Neural progenitor cell (in vitro differentiated cells): ENCODE results near the gene ADSS1. TPM values are rescaled to one million over a fixed set of nuclear protein-coding genes. Genes with fewer than 3 reads are reported as not detected.

Experiments
- DNase-seq: peaks from one replicate; pipeline ENCODE4 v3.0.0-alpha.2; 2016; ENCODE audit warnings: low spot score
- H2AFZ ChIP-seq: fragments of 200-600 bp; sonication (generic); replicated peaks from 2 replicates; pipeline ENCODE4 v1.6.1; 2016; ENCODE audit warnings: antibody characterized with exemption
- H3F3A ChIP-seq: fragments of 200-600 bp; sonication (generic); 2 replicates; pipeline ENCODE4 v1.6.1; 2016; ENCODE audit warnings: antibody characterized with exemption, low read depth
- H3K27ac ChIP-seq: fragments of 200-600 bp; sonication (generic); 2 replicates; pipeline ENCODE4 v1.5.1; 2016; ENCODE audit warnings: mild to moderate bottlenecking
- H3K27me3 ChIP-seq: fragments of 200-600 bp; sonication (generic); 2 replicates; pipeline ENCODE4 v1.6.1; 2016; ENCODE audit warnings: mild to moderate bottlenecking, moderate library complexity
- H3K36me3 ChIP-seq: fragments of 200-600 bp; sonication (generic); 2 replicates; pipeline ENCODE4 v1.5.1; 2016
- H3K4me1 ChIP-seq: fragments of 200-600 bp; sonication (generic); 2 replicates; pipeline ENCODE4 v1.6.1; 2016; ENCODE audit warnings: mixed run types
- H3K4me2 ChIP-seq: fragments of 200-600 bp; sonication (generic); 2 replicates; pipeline ENCODE4 v1.6.1; 2016
- H3K4me3 ChIP-seq: fragments of 200-600 bp; sonication (generic); 2 replicates; pipeline ENCODE4 v1.5.1; 2016
- H3K79me2 ChIP-seq: fragments of 200-600 bp; sonication (generic); 2 replicates; pipeline ENCODE4 v1.6.1; 2016; ENCODE audit warnings: low read depth
- H3K9ac ChIP-seq: fragments of 200-600 bp; sonication (generic); 2 replicates; pipeline ENCODE4 v1.6.1; 2016
- H3K9me3 ChIP-seq: fragments of 200-600 bp; sonication (generic); 2 replicates; pipeline ENCODE4 v1.5.1; 2016; ENCODE audit warnings: low read depth
- H4K20me1 ChIP-seq: fragments of 200-600 bp; sonication (generic); 2 replicates; pipeline ENCODE4 v1.6.1; 2016; ENCODE audit warnings: low read depth
- H3K27ac Mint-ChIP-seq: 3 replicates; pipeline ENCODE4 v1.8.0; 2021; ENCODE audit warnings: mixed read lengths
- H3K27me3 Mint-ChIP-seq: 2 replicates; pipeline ENCODE4 v1.8.0; 2022; ENCODE audit warnings: low read depth, mild to moderate bottlenecking, inconsistent platforms, moderate library complexity, mixed read lengths; ENCODE audit not compliant: insufficient read depth
- H3K36me3 Mint-ChIP-seq: 3 replicates; pipeline ENCODE4 v1.8.0; 2021; ENCODE audit warnings: mixed read lengths
- H3K4me1 Mint-ChIP-seq: 3 replicates; pipeline ENCODE4 v1.8.0; 2021; ENCODE audit warnings: mixed read lengths
- H3K4me3 Mint-ChIP-seq: 3 replicates; pipeline ENCODE4 v1.8.0; 2021; ENCODE audit warnings: mild to moderate bottlenecking, moderate library complexity, mixed read lengths
- H3K9me3 Mint-ChIP-seq: 3 replicates; pipeline ENCODE4 v1.8.0; 2020; ENCODE audit warnings: mixed read lengths
- EZH2 ChIP-seq: fragments of 200-600 bp; sonication (generic); IDR thresholded peaks from 2 replicates; pipeline ENCODE4 v1.6.1; 2017; ENCODE audit warnings: antibody characterized with exemption, mild to moderate bottlenecking, moderate library complexity
- EZH2phosphoT487 ChIP-seq: fragments of 200-600 bp; sonication (generic); IDR thresholded peaks from 2 replicates; pipeline ENCODE4 v1.6.1; 2017; ENCODE audit warnings: antibody characterized with exemption
- total RNA-seq: library from RNA; depleted of rRNA; stranded (reverse); fragments of >200 nt; gene quantifications from 2 replicates; pipeline ENCODE4 v1.2.3, GENCODE V29; 2015; ENCODE audit warnings: low replicate concordance
- TF ChIP-seq, protein P1 (sequence below): fragments of 200-600 bp; sonication (generic); IDR thresholded peaks from 2 replicates; pipeline ENCODE4 v1.5.1; 2017; ENCODE audit warnings: antibody characterized with exemption, mild to moderate bottlenecking

The ADSS1 gene
- total RNA-seq, 1 donor from 2014 or later, result 26.4 TPM

DNA sequence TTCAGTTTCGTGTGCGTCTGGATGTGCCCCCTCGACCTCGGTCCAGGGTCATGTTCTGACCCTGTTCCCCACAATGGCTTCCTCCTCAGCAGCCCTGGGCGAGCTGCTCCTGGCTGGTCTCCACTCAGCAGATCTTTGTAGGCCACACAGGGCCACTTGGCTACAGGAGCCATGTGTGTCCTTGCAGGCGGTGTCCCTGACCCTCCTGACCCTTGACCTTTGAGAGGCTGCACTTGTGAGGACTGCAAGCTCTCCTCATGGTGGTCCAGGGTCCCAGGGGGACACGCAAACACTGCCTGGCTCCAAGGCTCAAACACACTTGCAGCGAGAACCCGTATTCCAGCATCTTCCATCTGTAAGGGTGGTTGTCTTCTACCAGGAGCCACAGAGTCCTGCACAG, 21.4 kb downstream of the ADSS1 start:
- H3K9me3 ChIP-seq, result no peaks in the 10 kb centered on the region
- H3K79me2 ChIP-seq, result no peaks in the 10 kb centered on the region
- no peaks in the 10 kb centered on the region for H3K27me3 ChIP-seq
- H3K4me2 ChIP-seq, result no peak overlapping the region
- Mint-ChIP-seq H3K36me3 (peaks cover 7% of the 10 kb centered on the region), H3K9me3 (peaks cover 5% of the 10 kb centered on the region), H3K4me3 (no peak overlapping the region), H3K4me1 (peaks cover 40% of the 10 kb centered on the region), H3K27me3 (peaks cover 7% of the 10 kb centered on the region), H3K27ac (no peak overlapping the region)
- no peak overlapping the region for H3K27ac ChIP-seq
- TF ChIP-seq EZH2 (no peak), EZH2phosphoT487 (no peak)
- TF ChIP-seq, protein P1, sequence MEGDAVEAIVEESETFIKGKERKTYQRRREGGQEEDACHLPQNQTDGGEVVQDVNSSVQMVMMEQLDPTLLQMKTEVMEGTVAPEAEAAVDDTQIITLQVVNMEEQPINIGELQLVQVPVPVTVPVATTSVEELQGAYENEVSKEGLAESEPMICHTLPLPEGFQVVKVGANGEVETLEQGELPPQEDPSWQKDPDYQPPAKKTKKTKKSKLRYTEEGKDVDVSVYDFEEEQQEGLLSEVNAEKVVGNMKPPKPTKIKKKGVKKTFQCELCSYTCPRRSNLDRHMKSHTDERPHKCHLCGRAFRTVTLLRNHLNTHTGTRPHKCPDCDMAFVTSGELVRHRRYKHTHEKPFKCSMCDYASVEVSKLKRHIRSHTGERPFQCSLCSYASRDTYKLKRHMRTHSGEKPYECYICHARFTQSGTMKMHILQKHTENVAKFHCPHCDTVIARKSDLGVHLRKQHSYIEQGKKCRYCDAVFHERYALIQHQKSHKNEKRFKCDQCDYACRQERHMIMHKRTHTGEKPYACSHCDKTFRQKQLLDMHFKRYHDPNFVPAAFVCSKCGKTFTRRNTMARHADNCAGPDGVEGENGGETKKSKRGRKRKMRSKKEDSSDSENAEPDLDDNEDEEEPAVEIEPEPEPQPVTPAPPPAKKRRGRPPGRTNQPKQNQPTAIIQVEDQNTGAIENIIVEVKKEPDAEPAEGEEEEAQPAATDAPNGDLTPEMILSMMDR, result no peak
- H3K9ac ChIP-seq, result no peak overlapping the region
- no peaks in the 10 kb centered on the region for H3K36me3 ChIP-seq
- H2AFZ ChIP-seq, result no peak overlapping the region
- no peak for DNase-seq
- peaks cover 16% of the 10 kb centered on the region for H3F3A ChIP-seq
- H4K20me1 ChIP-seq, result no peaks in the 10 kb centered on the region
- H3K4me1 ChIP-seq, result peaks cover 5% of the 10 kb centered on the region
- H3K4me3 ChIP-seq, result no peak overlapping the region

GRCh38 chr14:104746071-104746545, 22.1 kb downstream of the ADSS1 start:
- no peaks in the 10 kb centered on the region for H3K36me3 ChIP-seq
- Mint-ChIP-seq H3K4me1 (peaks cover 40% of the 10 kb centered on the region), H3K4me3 (no peak overlapping the region), H3K9me3 (peaks cover 7% of the 10 kb centered on the region), H3K36me3 (peaks cover 7% of the 10 kb centered on the region), H3K27ac (no peak overlapping the region), H3K27me3 (peaks cover 8% of the 10 kb centered on the region)
- DNase-seq, result no peak
- no peak overlapping the region for H3K9ac ChIP-seq
- no peak overlapping the region for H3K4me3 ChIP-seq
- peaks cover 5% of the 10 kb centered on the region for H3K4me1 ChIP-seq
- TF ChIP-seq EZH2phosphoT487 (no peak), EZH2 (no peak)
- TF ChIP-seq, protein P1, result no peak
- no peaks in the 10 kb centered on the region for H4K20me1 ChIP-seq
- H3K27me3 ChIP-seq, result no peaks in the 10 kb centered on the region
- H3K79me2 ChIP-seq, result no peaks in the 10 kb centered on the region
- no peak overlapping the region for H3K27ac ChIP-seq
- no peaks in the 10 kb centered on the region for H3K9me3 ChIP-seq
- no peak overlapping the region for H3K4me2 ChIP-seq
- peaks cover 16% of the 10 kb centered on the region for H3F3A ChIP-seq
- no peak overlapping the region for H2AFZ ChIP-seq

- H3K9me3 ChIP-seq, result no peaks in the 10 kb centered on the region
Measured at GRCh38 chr14:104746934-104747481, 23.0 kb downstream of the ADSS1 start.

More at GRCh38 chr14:104746934-104747481, 23.0 kb downstream of the ADSS1 start:
- no peaks in the 10 kb centered on the region for H3K36me3 ChIP-seq
- H3K27ac Mint-ChIP-seq, result no peak overlapping the region
- no peak for DNase-seq
- H3K4me1 Mint-ChIP-seq, result peaks cover 40% of the 10 kb centered on the region
- H3K9ac ChIP-seq, result no peak overlapping the region
- peaks cover 17% of the 10 kb centered on the region for H3F3A ChIP-seq
- H3K27me3 Mint-ChIP-seq, result peaks cover 8% of the 10 kb centered on the region
- H2AFZ ChIP-seq, result no peak overlapping the region
- no peak for TF ChIP-seq EZH2
- TF ChIP-seq EZH2phosphoT487, result no peak
- TF ChIP-seq, protein P1, result no peak
- H3K9me3 Mint-ChIP-seq, result peaks cover 7% of the 10 kb centered on the region
- H3K27me3 ChIP-seq, result no peaks in the 10 kb centered on the region
- no peaks in the 10 kb centered on the region for H4K20me1 ChIP-seq
- H3K4me3 ChIP-seq, result no peak overlapping the region
- peaks cover 7% of the 10 kb centered on the region for H3K36me3 Mint-ChIP-seq
- H3K4me1 ChIP-seq, result peaks cover 5% of the 10 kb centered on the region
- H3K4me2 ChIP-seq, result no peak overlapping the region
- H3K79me2 ChIP-seq, result no peaks in the 10 kb centered on the region
- no peak overlapping the region for H3K4me3 Mint-ChIP-seq
- H3K27ac ChIP-seq, result no peak overlapping the region
